Spinal cord (tissue), 10 donors: ENCODE data around the gene ZNF670. TPM values are rescaled to one million over a fixed set of nuclear protein-coding genes. Genes with fewer than 3 reads are reported as not detected.

ENCODE experiments used
- DNase-seq, 6 donors: peaks; one replicate each; pipeline versions ENCODE4 v3.0.0 to v3.0.0-alpha.2; 2013 to 2015; ENCODE audit warnings: low spot score in 6 of 6, low read depth in 4 of 6
- H3K27ac ChIP-seq: one replicate; pipeline ENCODE4 v1.5.1; 2013; ENCODE audit warnings: low read depth, low read length, control low read depth
- H3K27me3 ChIP-seq: one replicate; pipeline ENCODE4 v1.6.1; 2013; ENCODE audit warnings: low read length; ENCODE audit not compliant: control insufficient read depth, insufficient read depth
- H3K36me3 ChIP-seq: one replicate; pipeline ENCODE4 v1.6.1; 2013; ENCODE audit warnings: low read length; ENCODE audit not compliant: control insufficient read depth, insufficient read depth
- H3K4me1 ChIP-seq: one replicate; pipeline ENCODE4 v1.6.1; 2013; ENCODE audit warnings: low read length; ENCODE audit not compliant: control insufficient read depth, insufficient read depth
- H3K4me3 ChIP-seq: one replicate; pipeline ENCODE4 v1.5.1; 2013; ENCODE audit warnings: low read depth, low read length, control low read depth
- H3K9me3 ChIP-seq: one replicate; pipeline ENCODE4 v1.6.1; 2013; ENCODE audit warnings: low read length; ENCODE audit not compliant: control insufficient read depth, insufficient read depth
- WGBS: methylation state at CpG from one replicate; pipeline ENCODE4 v1.1.5; 2013; ENCODE audit warnings: missing lambda C conversion rate; ENCODE audit not compliant: insufficient coverage; 5-methylcytosine and 5-hydroxymethylcytosine counted together
- polyA plus RNA-seq, 2 donors: library from polyadenylated mRNA; unstranded; fragments of 120-200 nt; gene quantifications; one replicate each; pipeline ENCODE4 v1.2.1, GENCODE V29; 2013; ENCODE audit not compliant: insufficient read length in 2 of 2
- total RNA-seq, 2 donors: library from RNA; depleted of rRNA in 1 of 2; stranded (reverse); fragments of 120-200 nt in 1 of 2; fragments of >200 nt in 1 of 2; gene quantifications; one replicate each; pipeline versions ENCODE4 v1.2.3 to v1.2.4, GENCODE V29; 2013 to 2014
- donor health status: healthy.

Gene ZNF670
- total and polyA plus RNA-seq, 4 donors: 5.2 to 13.1 (median 7.4) TPM

DNA sequence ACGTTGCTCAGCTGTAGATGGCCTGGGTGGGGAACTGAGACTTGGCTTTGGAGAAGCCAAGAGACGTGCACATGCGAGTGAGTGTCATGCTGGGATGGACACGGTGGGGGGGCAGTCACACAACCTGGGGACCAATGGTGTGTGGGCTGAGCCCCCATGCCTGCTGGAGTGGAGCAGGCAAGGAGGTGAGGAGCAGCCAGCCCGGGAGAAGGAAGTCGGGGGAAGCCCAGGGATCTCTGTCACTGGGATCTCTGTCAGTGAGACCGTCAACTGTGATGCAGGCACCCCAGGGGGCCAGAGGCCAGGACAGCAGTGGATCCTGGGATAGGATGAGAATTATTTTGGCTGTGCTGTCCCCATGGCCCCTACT lies 36.5 kb upstream of the ZNF670 start:
- H3K9me3 ChIP-seq: no peaks in the 10 kb centered on the region
- WGBS: 71% methylated on average over 6 of the region's 7 CpGs
- H3K27me3 ChIP-seq: no peaks in the 10 kb centered on the region
- H3K4me1 ChIP-seq: peaks cover 17% of the 10 kb centered on the region
- no peak overlapping the region for H3K4me3 ChIP-seq
- H3K27ac ChIP-seq: no peak overlapping the region
- H3K36me3 ChIP-seq: no peaks in the 10 kb centered on the region
- no peak for DNase-seq

DNA sequence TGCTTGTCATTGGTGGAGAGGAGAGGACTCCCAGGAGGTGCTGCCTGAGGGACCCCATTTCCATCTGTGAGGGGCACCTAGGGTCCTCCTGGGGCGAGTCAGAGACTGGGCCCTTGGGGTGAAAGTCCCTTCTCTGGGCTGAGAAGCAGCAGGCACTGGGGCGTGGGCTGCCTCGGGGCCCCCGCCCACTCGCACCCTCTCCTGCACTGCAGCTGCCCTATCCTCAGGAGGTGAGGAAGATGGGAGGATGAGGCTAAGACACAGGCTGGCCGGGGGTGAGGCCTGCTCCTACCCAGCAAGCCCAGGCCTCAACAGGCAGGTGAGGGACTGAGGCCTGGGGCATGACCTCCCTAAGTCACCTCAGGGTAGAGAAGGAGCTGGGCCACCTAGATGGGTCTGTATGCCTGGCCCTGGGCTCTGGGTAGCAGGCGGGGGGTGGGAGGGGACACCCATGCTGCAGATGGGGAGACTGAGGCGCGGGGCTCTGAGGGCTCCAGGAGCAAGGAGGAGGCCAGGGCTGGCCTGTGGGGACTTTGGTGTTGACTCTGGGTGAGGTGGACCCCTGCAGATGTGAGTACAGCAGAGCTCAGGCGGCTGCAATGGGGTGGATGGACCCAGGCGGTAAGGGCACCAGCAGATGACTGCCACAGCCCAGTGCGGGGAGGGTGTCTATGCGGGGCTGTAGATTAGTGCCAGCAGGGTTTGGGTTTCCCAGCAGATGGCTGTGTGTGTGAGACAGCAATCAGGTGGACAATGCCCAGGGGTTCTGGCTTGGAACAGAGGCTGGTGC lies 35.9 kb upstream of the ZNF670 start:
- no peaks in the 10 kb centered on the region for H3K27me3 ChIP-seq
- no peak overlapping the region for H3K4me3 ChIP-seq
- no peaks in the 10 kb centered on the region for H3K36me3 ChIP-seq
- peaks cover 17% of the 10 kb centered on the region for H3K4me1 ChIP-seq
- DNase-seq: no peak
- H3K9me3 ChIP-seq: no peaks in the 10 kb centered on the region
- 89% methylated on average over 9 of the region's 13 CpGs for WGBS
- no peak overlapping the region for H3K27ac ChIP-seq

DNA sequence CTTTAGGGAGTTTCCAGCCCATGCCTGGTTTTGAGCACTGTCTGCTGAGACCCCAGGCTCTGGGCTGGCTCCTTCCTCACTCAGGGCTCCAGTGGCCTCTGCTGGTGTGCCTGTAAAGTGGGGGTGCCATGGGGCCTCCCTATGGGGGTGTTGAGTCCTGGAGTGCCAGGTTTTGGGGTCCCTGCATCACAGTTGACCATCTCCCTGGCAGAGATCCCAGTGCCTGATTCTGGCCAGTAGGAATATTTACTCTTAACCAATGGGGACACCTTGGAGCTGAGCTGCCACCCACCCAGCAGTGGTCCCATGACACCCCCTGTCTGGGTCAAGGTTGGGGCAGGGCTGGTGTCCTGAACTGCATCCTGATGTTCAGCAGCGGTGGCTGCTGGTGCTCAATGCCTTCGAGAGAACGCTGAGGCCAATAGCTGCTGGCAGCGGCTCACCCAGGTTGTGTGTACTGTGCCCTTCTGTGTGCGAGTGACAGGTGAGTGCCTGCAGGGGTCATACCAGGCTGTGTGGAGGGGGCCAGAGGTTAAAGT lies 35.2 kb upstream of the ZNF670 start:
- Histone ChIP-seq H3K4me3 (no peak overlapping the region), H3K4me1 (peaks cover 17% of the 10 kb centered on the region), H3K9me3 (no peaks in the 10 kb centered on the region), H3K36me3 (no peaks in the 10 kb centered on the region), H3K27ac (no peak overlapping the region), H3K27me3 (no peaks in the 10 kb centered on the region)
- WGBS: 92% methylated on average over 5 of the region's 5 CpGs
- no peak for DNase-seq

DNA sequence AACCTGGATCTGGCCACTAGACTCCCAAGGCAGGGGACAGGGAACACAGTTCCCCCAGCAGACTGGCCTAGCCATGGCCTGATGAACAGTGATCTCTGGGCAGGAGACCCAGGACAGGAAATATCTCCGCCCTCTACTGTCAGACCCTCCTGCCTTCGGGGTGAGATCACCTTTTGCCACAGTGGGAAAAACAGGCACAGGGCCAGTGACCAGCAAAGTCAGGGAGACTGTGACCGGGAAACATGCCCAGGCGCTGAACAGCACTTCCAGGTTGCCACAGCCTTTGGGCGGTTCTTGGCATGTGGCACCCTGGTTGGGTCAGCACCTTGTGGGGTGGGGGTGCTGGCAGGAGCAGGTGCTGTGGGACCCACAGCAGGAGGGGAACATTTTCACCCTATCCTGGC lies 34.5 kb upstream of the ZNF670 start:
- DNase-seq: no peak

DNA sequence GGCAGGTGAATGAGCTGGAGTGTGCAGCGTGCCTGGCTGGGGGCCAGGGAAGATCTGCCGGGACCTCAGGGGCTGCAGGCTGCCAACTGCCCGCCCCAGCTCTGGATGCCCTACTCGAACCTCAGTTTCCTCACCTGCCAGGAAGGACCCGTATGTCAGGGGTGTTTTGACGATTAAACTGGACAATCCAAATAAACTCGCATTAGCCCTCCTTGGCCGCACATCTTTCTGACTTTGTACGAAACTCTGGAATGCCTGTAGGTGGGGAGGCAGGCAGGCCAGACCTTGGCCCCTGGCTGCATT lies 33.8 kb upstream of the ZNF670 start:
- Histone ChIP-seq H3K4me1 (peaks cover 17% of the 10 kb centered on the region), H3K4me3 (peak overlapping the region; percentile 59), H3K27ac (no peak overlapping the region), H3K36me3 (no peaks in the 10 kb centered on the region), H3K9me3 (no peaks in the 10 kb centered on the region), H3K27me3 (no peaks in the 10 kb centered on the region)
- no peak for DNase-seq
- WGBS: 44% methylated on average over 9 of the region's 9 CpGs

More for the DNA sequence above, 34.5 kb upstream of the ZNF670 start:
- Histone ChIP-seq H3K36me3 (no peaks in the 10 kb centered on the region), H3K4me1 (peaks cover 17% of the 10 kb centered on the region), H3K9me3 (no peaks in the 10 kb centered on the region), H3K27ac (no peak overlapping the region), H3K27me3 (no peaks in the 10 kb centered on the region), H3K4me3 (no peak overlapping the region)
- 81% methylated on average over 4 of the region's 5 CpGs for WGBS

DNA sequence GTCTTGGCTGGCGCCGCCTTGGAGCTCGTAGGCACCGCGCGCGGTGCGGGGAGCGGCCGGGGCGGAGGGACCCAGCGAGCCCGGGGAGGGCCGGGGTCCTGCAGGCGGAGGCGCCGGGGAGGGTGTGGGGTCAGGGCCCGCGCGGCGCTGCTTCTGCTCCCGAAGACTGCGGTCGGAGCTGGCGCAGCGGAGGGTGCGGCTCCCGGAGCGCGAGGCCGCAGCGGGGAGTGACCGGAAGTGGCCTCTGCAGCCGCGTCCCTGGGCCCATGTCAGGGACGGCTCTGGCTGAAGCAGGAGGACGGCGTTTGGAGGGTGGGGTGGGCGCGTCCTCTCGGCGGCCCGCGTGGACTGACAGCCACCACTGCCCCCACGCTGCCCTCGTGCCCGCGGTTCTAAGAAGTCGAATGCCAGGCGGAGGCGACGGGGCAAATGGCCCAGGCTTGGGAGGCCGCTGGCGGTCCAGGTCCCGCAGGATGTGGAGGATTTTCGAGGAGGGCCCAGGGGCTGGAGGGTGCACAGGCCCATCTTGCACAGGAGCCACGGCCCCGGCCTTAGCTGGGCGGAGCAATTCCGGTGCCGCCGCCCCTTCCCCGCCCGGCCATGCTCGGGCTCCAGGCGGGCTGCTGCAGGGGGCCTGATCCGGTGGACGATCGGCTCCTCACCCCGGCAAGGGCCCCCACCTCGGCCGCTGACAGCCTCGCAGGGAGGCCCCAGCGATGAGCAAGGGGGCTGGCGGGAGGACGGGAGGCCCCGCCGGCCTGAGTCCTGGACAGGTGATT lies 33.3 kb upstream of the ZNF670 start:
- peak in 3 of 6 donors; percentile 15 to 68 (median 64) for DNase-seq
- peak overlapping the region; percentile 59 for H3K4me3 ChIP-seq
- H3K27ac ChIP-seq: peak overlapping the region; percentile 52
- H3K36me3 ChIP-seq: no peaks in the 10 kb centered on the region
- H3K9me3 ChIP-seq: no peaks in the 10 kb centered on the region
- under 1% methylated on average over 78 of the region's 78 CpGs for WGBS
- peaks cover 17% of the 10 kb centered on the region for H3K4me1 ChIP-seq
- H3K27me3 ChIP-seq: no peaks in the 10 kb centered on the region

DNA sequence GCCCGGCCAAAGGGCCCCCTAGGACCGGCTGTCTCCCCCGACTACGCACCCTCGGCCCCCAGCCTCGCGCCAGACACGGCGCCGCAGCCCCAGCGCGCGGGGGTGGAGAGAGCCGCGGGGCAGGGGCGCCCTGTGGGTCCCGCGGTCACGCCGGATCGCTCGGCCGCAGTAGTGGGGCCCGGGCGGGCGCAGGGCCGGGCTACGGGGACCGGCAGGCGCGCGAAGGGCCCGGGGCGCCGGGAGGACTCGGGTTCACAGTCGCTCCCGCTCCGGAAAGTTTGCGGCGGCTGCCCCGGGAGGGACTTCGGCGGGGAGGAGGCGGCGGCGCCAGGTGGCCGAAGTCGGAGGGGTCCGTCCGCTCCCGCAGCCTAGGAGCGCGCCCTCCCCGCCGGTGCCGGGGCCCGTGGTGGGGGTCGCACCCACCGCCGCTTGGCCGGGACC lies 32.7 kb upstream of the ZNF670 start:
- Histone ChIP-seq H3K27me3 (no peaks in the 10 kb centered on the region), H3K9me3 (no peaks in the 10 kb centered on the region), H3K4me1 (peaks cover 17% of the 10 kb centered on the region), H3K4me3 (peak overlapping the region; percentile 59), H3K27ac (no peak overlapping the region), H3K36me3 (no peaks in the 10 kb centered on the region)
- no peak for DNase-seq
- under 1% methylated on average over 62 of the region's 62 CpGs for WGBS

DNA sequence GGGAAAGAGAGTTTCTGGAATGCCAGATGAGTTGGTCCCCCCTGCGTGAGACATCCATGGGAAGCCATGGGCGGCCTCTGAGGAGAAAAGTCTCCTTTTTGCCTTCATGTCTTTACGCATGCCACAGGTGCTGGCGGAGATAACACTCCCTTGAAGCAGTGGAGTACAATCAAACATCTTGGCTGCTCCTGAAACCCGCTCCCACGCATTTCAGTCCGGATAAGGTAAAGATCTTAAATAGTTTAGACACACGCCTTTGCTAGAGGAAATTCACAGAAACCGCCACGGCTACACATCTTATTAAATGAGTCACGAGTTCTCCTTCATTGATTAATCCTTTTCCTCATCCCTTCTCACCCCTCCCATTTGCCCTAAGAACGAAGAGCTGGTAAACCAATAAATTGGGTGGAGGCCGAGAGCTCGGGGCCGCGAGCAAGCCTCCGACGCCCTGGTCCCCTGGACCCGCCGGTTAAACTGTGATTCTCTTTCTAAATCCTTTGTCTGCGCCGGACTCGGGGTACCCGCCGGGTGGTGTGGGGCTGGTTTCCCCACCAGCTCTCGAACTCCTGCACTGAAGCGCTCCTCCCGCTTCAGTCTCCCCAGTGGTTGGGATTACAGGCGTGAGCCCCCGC lies 32.1 kb upstream of the ZNF670 start:
- peak in 2 of 6 donors; percentile 4 to 44 for DNase-seq

DNA sequence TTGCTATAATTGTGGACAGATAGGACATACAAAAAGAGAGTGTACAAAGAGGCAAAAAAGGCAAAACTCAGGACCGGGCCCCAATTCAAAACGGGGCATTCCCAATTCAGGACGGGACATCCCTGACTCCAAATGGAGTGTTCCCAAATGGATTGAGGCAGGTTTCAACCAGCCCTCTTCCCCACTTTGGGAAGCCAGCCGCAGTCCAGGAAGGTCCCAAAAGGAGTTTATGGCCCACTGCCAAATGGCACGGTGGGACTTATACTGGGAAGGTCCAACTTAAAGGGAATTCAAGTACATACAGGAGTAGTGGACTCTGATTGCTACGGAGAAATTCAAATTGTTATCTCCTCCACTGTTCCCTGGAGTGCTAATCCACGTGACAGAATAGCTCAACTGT lies 29.1 kb upstream of the ZNF670 start:
- no peak overlapping the region for H3K4me3 ChIP-seq
- no peak overlapping the region for H3K27ac ChIP-seq
- no peaks in the 10 kb centered on the region for H3K9me3 ChIP-seq
- H3K36me3 ChIP-seq: no peaks in the 10 kb centered on the region
- no peaks in the 10 kb centered on the region for H3K27me3 ChIP-seq
- WGBS: 87% methylated on average over 3 of the region's 7 CpGs
- peaks cover 25% of the 10 kb centered on the region for H3K4me1 ChIP-seq
- no peak for DNase-seq

More for the DNA sequence above, 32.1 kb upstream of the ZNF670 start:
- peaks cover 17% of the 10 kb centered on the region for H3K4me1 ChIP-seq
- no peaks in the 10 kb centered on the region for H3K36me3 ChIP-seq
- H3K4me3 ChIP-seq: peak overlapping the region; percentile 59
- H3K27me3 ChIP-seq: no peaks in the 10 kb centered on the region
- no peaks in the 10 kb centered on the region for H3K9me3 ChIP-seq
- no peak overlapping the region for H3K27ac ChIP-seq
- WGBS: 9% methylated on average over 25 of the region's 30 CpGs
